K562 (cell line): ENCODE data around the gene PACS1. TPM values are rescaled to one million over a fixed set of nuclear protein-coding genes. Genes with fewer than 3 reads are reported as not detected.
A peak's percentile ranks its signal among the peaks of the same experiment; 100 is the strongest.

Experiments
- CCNT2 ChIP-seq: IDR thresholded peaks from 2 replicates; pipeline ENCODE4 v1.6.1; 2011; ENCODE audit warnings: borderline replicate concordance, low read depth, mild to moderate bottlenecking, moderate library complexity, mixed read lengths, low read length; ENCODE audit not compliant: insufficient read length; ENCODE audit errors: extremely low read depth
- CHD4 ChIP-seq: fragments of 200-600 bp; sonication (generic); IDR thresholded peaks from 3 replicates; pipeline ENCODE4 v1.6.1; 2012; ENCODE audit warnings: low read depth, mild to moderate bottlenecking, mixed read lengths, low read length, inconsistent platforms; ENCODE audit not compliant: insufficient read depth, insufficient replicate concordance, poor library complexity, severe bottlenecking
- ELF2 ChIP-seq: fragments of 250-450 bp; sonication (Bioruptor Pico); IDR thresholded peaks from 2 replicates; pipeline ENCODE4 v1.5.0; 2021; ENCODE audit warnings: mild to moderate bottlenecking
- HDAC1 ChIP-seq, 2 experiments: fragments of 450-650 bp; IDR thresholded peaks; 2 replicates each; pipeline ENCODE4 v1.6.1; 2016 to 2017; ENCODE audit warnings: inconsistent platforms in 1 of 2, mild to moderate bottlenecking in 1 of 2, moderate library complexity in 1 of 2
- ILF3 ChIP-seq: fragments of 450-650 bp; IDR thresholded peaks from 2 replicates; pipeline ENCODE4 v1.6.1; 2018; ENCODE audit warnings: antibody characterized with exemption, mild to moderate bottlenecking, moderate library complexity, borderline replicate concordance
- KAT2B ChIP-seq: IDR thresholded peaks from one replicate; pipeline ENCODE4 v1.6.1; 2012; ENCODE audit warnings: low read depth, mild to moderate bottlenecking, control low read depth, inconsistent platforms, low read length, moderate library complexity
- KAT8 ChIP-seq: fragments of 450-650 bp; IDR thresholded peaks from 2 replicates; pipeline ENCODE4 v1.6.1; 2016; ENCODE audit warnings: low read depth, mild to moderate bottlenecking
- MLX ChIP-seq, 2 experiments: fragments of 450-650 bp in 1 of 2; sonication (generic) in 1 of 2; formaldehyde crosslinking; conservative IDR thresholded peaks; 2 replicates each; pipeline versions ENCODE4 v1.4.0 to v1.8.1; 2020 to 2022; ENCODE audit warnings: mild to moderate bottlenecking in 1 of 2, missing genetic modification reagents in 1 of 2
- NR2C2 ChIP-seq, 2 experiments: fragments of 200-800 bp in 1 of 2; sonication (Bioruptor generic) in 1 of 2; sonication (generic) in 1 of 2; formaldehyde crosslinking in 1 of 2; IDR thresholded peaks; 2 replicates each; pipeline versions ENCODE4 v1.6.1 to v1.8.0; 2016 to 2022; ENCODE audit warnings: mild to moderate bottlenecking in 1 of 2, missing compliant biosample characterization in 1 of 2, missing genetic modification characterization in 1 of 2, missing genetic modification reagents in 1 of 2
- PHF8 ChIP-seq: fragments of 200-600 bp; sonication (generic); IDR thresholded peaks from 2 replicates; pipeline ENCODE4 v1.6.1; 2012; ENCODE audit warnings: mixed run types, mild to moderate bottlenecking, inconsistent platforms, low read length, moderate library complexity, borderline replicate concordance
- RBFOX2 ChIP-seq: fragments of 200-400 bp; formaldehyde crosslinking; IDR thresholded peaks from 2 replicates; pipeline ENCODE4 v1.6.1; 2017; ENCODE audit warnings: low read depth, mild to moderate bottlenecking, low read length, moderate library complexity
- SAP30 ChIP-seq: fragments of 200-600 bp; sonication (generic); IDR thresholded peaks from 2 replicates; pipeline ENCODE4 v1.6.1; 2012; ENCODE audit warnings: borderline replicate concordance, low read depth, mild to moderate bottlenecking, moderate library complexity, low read length, control low read depth, inconsistent platforms; ENCODE audit not compliant: insufficient read depth, poor library complexity, severe bottlenecking
- TEAD1 ChIP-seq, 2 experiments: fragments of 450-650 bp in 1 of 2; sonication (generic) in 1 of 2; formaldehyde crosslinking; IDR thresholded peaks; 2 replicates each; pipeline versions ENCODE4 v1.4.0 to v1.8.0; 2020 to 2022; ENCODE audit warnings: mild to moderate bottlenecking in 2 of 2, missing genetic modification reagents in 1 of 2
- TGIF2 ChIP-seq: sonication (generic); formaldehyde crosslinking; IDR thresholded peaks from 2 replicates; pipeline ENCODE4 v1.8.1; 2022; ENCODE audit warnings: mild to moderate bottlenecking, missing genetic modification reagents, moderate library complexity
- XRCC4 ChIP-seq: IDR thresholded peaks from one replicate; pipeline ENCODE4 v1.6.1; 2011; ENCODE audit not compliant: insufficient read depth, insufficient read length; ENCODE audit errors: extremely low read depth
- ZBTB2 ChIP-seq: fragments of 450-650 bp; IDR thresholded peaks from 2 replicates; pipeline ENCODE4 v1.6.1; 2016; ENCODE audit warnings: antibody characterized with exemption
- ZNF121 ChIP-seq: sonication (generic); formaldehyde crosslinking; conservative IDR thresholded peaks from 2 replicates; pipeline ENCODE4 v1.8.0; 2022; ENCODE audit warnings: missing genetic modification reagents
- ZNF449 ChIP-seq: fragments of 250-450 bp; sonication (Bioruptor Pico); IDR thresholded peaks from 2 replicates; pipeline ENCODE4 v1.8.0; 2022; ENCODE audit warnings: moderate library complexity, mild to moderate bottlenecking, inconsistent platforms
- ZNF695 ChIP-seq: fragments of 450-650 bp; formaldehyde crosslinking; IDR thresholded peaks from 2 replicates; pipeline ENCODE4 v1.4.0; 2020; ENCODE audit warnings: mild to moderate bottlenecking, moderate library complexity
- ZNF77 ChIP-seq: fragments of 250-450 bp; sonication (Bioruptor Pico); IDR thresholded peaks from 2 replicates; pipeline ENCODE4 v1.5.0; 2020
- polyA plus RNA-seq, 8 experiments: library from polyadenylated mRNA; depleted of rRNA in 4 of 8; stranded (reverse) in 5 of 8; unstranded in 3 of 8; fragments of >200 nt; fragmentation: Nextera tagmentation in 2 of 8; fragmentation: Illumina TruSeq in 1 of 8; extraction: Ambion mirVana in 2 of 8; extraction: Trizol in 1 of 8; gene quantifications; 2 replicates each; pipeline versions ENCODE4 v1.2.1 to v1.2.3, GENCODE V29; 2011 to 2014; ENCODE audit warnings: inconsistent platforms in 1 of 8, missing spikeins in 1 of 8
- total RNA-seq, 7 experiments: library from RNA; depleted of rRNA in 6 of 7; stranded (reverse); fragments of >200 nt in 6 of 7; fragmentation: Illumina TruSeq in 2 of 7; extraction: Trizol in 2 of 7; gene quantifications; 2 replicates each; pipeline versions ENCODE4 v1.2.1 to v1.2.3, GENCODE V29; 2011 to 2021; ENCODE audit warnings: low replicate concordance in 1 of 7

The PACS1 gene
- total and polyA plus RNA-seq, 9 of the 15 experiments (the other 6 are each of a cell fraction or from before 2014, with no cell fraction given): 0.34 to 28.1 (median 8.5) TPM

- TF ChIP-seq ELF2: peak; percentile 72
- TF ChIP-seq PHF8: peak; percentile 70; the same call in 1 of the 2 replicates
- no peak for TF ChIP-seq CHD4
- TF ChIP-seq KAT2B: no peak
- no peak for TF ChIP-seq ZNF695 (CRISPR knock-in tag)
- TF ChIP-seq TEAD1 (CRISPR knock-in tag; IDR thresholded peaks at IDR 0.05): no peak
- TF ChIP-seq ZNF77: 0 out of 2 replicates have a peak, but pooled peaks have one; percentile 61
- TF ChIP-seq ZNF121 (CRISPR knock-in tag): no peak
- no peak for TF ChIP-seq KAT8
- no peak for TF ChIP-seq NR2C2 (CRISPR knock-in tag; IDR thresholded peaks at IDR 0.05)
- peak; percentile 24 for TF ChIP-seq NR2C2 (tag; IDR thresholded peaks at IDR 0.05)
- TF ChIP-seq HDAC1 (IDR thresholded peaks at IDR 0.05): no peak
- TF ChIP-seq RBFOX2: peak; percentile 73
- TF ChIP-seq ZBTB2: no peak
- peak; percentile 84; the same call in 1 of the 2 replicates for TF ChIP-seq ILF3
- 0 out of 2 replicates have a peak, but pooled peaks have one; percentile 34 for TF ChIP-seq TGIF2 (CRISPR knock-in tag)
- 0 out of 4 replicates have a peak, but pooled peaks of 1 of the 2 experiments have one; percentile 23 for TF ChIP-seq MLX (CRISPR knock-in tag; conservative IDR thresholded peaks at IDR 0.05)
- peak; percentile 73 for TF ChIP-seq CCNT2
- no peak for TF ChIP-seq ZNF449 (CRISPR knock-in tag)
- TF ChIP-seq XRCC4: no peak
- peak; percentile 9 for TF ChIP-seq SAP30
Measured at GRCh38 chr11:66069715-66070603, at the start of gene PACS1 (continued).
